ENCODE results near the gene MET. TPM values are rescaled to one million over a fixed set of nuclear protein-coding genes. Genes with fewer than 3 reads are reported as not detected.
"Not testable (repeated sequence)": the region's sequence is repeated elsewhere in the genome, so short reads cannot be mapped to it uniquely, and the experiment has no call there.

The MET gene
- total and polyA plus RNA-seq, 10 donors = 0.68 to 28.8 (median 19.1) TPM

- H3K4me3 ChIP-seq = no peak overlapping the region
- H3K4me1 ChIP-seq = no peaks in the 10 kb centered on the region
- H3K27me3 ChIP-seq (replicated peaks in 1 of 7) = no peaks in the 10 kb centered on the region
- no peak for DNase-seq
- no peaks in the 10 kb centered on the region for H3K9me3 ChIP-seq
- intact Hi-C loops (cut with DNase I; ENCODE audit: low total_unique reads) = loop anchor here (10.0 kb wide), 1 partner anchor 558 kb away; no protein-coding TSS in a partner anchor
- H3K36me3 ChIP-seq = no peaks in the 10 kb centered on the region
- TF ChIP-seq, protein P1, sequence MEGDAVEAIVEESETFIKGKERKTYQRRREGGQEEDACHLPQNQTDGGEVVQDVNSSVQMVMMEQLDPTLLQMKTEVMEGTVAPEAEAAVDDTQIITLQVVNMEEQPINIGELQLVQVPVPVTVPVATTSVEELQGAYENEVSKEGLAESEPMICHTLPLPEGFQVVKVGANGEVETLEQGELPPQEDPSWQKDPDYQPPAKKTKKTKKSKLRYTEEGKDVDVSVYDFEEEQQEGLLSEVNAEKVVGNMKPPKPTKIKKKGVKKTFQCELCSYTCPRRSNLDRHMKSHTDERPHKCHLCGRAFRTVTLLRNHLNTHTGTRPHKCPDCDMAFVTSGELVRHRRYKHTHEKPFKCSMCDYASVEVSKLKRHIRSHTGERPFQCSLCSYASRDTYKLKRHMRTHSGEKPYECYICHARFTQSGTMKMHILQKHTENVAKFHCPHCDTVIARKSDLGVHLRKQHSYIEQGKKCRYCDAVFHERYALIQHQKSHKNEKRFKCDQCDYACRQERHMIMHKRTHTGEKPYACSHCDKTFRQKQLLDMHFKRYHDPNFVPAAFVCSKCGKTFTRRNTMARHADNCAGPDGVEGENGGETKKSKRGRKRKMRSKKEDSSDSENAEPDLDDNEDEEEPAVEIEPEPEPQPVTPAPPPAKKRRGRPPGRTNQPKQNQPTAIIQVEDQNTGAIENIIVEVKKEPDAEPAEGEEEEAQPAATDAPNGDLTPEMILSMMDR (IDR thresholded peaks at IDR 0.05 in 8 of 11, conservative IDR thresholded peaks at IDR 0.05 in 3 of 11) = no peak
- TF ChIP-seq POLR2AphosphoS5 (IDR thresholded peaks at IDR 0.05) (no peak), POLR2A (IDR thresholded peaks at IDR 0.05) (no peak)
- WGBS, 5 donors = 62 to 78% (median 70%) methylated on average over 2 of the region's 2 CpGs
- H3K27ac ChIP-seq = no peak overlapping the region
These were observed 140.9 kb downstream of the MET start for GRCh38 chr7:116812860-116813259.

GRCh38 chr7:116813371-116813770 is 141.4 kb downstream of the MET start:
- 84 to 97% (median 90%) methylated on average over 3 of the region's 3 CpGs for WGBS, 5 donors
- intact Hi-C loops (cut with DNase I; ENCODE audit: low total_unique reads) = loop anchor here (10.0 kb wide), 1 partner anchor 559 kb away; no protein-coding TSS in a partner anchor
- not testable (repeated sequence) for H3K9me3 ChIP-seq

GRCh38 chr7:116815041-116815440 is 143.0 kb downstream of the MET start:
- intact Hi-C loops (cut with DNase I; ENCODE audit: low total_unique reads) = loop anchor here (10.0 kb wide), 1 partner anchor 560 kb away; no protein-coding TSS in a partner anchor

More at GRCh38 chr7:116813371-116813770, 141.4 kb downstream of the MET start:
- H3K27me3 ChIP-seq (replicated peaks in 1 of 7); H3K36me3 ChIP-seq; H3K4me1 ChIP-seq; H3K27ac ChIP-seq; DNase-seq; H3K4me3 ChIP-seq: not testable (repeated sequence)

GRCh38 chr7:116820149-116820548 is 148.2 kb downstream of the MET start:
- no peak overlapping the region for H3K27ac ChIP-seq
- TF ChIP-seq, protein P1 (IDR thresholded peaks at IDR 0.05 in 8 of 11, conservative IDR thresholded peaks at IDR 0.05 in 3 of 11) = no peak
- TF ChIP-seq POLR2AphosphoS5 (IDR thresholded peaks at IDR 0.05) (no peak), POLR2A (IDR thresholded peaks at IDR 0.05) (no peak)
- no peaks in the 10 kb centered on the region for H3K36me3 ChIP-seq
- 89 to 98% (median 95%) methylated on average over 3 of the region's 3 CpGs for WGBS, 5 donors
- H3K4me1 ChIP-seq = no peaks in the 10 kb centered on the region
- DNase-seq = no peak
- H3K9me3 ChIP-seq = peaks cover 0 to 3% (median 0%) of the 10 kb centered on the region in 8 donors
- intact Hi-C loops (cut with DNase I; ENCODE audit: low total_unique reads) = no loop called here
- H3K27me3 ChIP-seq (replicated peaks in 1 of 7) = no peaks in the 10 kb centered on the region
- H3K4me3 ChIP-seq = no peak overlapping the region

More at GRCh38 chr7:116815041-116815440, 143.0 kb downstream of the MET start:
- Histone ChIP-seq H3K4me1 (no peaks in the 10 kb centered on the region), H3K27ac (no peak overlapping the region), H3K9me3 (no peaks in the 10 kb centered on the region), H3K27me3 (replicated peaks in 1 of 7) (no peaks in the 10 kb centered on the region), H3K4me3 (no peak overlapping the region), H3K36me3 (no peaks in the 10 kb centered on the region)
- no peak for DNase-seq
- 55 to 72% (median 71%) methylated on average over 3 of the region's 3 CpGs for WGBS, 5 donors
- TF ChIP-seq POLR2AphosphoS5 (IDR thresholded peaks at IDR 0.05) (no peak), POLR2A (IDR thresholded peaks at IDR 0.05) (no peak)
- TF ChIP-seq, protein P1 (IDR thresholded peaks at IDR 0.05 in 8 of 11, conservative IDR thresholded peaks at IDR 0.05 in 3 of 11) = no peak

DNA sequence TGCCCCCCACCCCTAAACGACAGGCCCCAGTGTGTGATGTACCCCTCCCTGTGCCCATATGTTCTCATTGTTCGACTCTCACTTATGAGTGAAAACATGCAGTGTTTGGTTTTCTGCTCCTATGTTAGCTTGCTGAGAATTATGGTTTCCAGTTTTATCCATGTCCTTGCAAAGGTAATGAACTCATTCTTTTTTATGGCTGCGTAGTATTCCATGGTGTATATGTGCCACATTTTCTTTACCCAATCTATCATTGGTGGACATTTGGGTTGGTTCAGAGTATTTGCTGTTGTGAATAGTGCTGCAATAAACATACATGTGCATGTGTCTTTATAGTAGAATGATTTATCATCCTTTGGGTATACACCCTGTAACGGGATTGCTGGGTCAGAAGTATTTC is 149.7 kb downstream of the MET start:
- DNase-seq; H3K36me3 ChIP-seq; H3K4me1 ChIP-seq; H3K4me3 ChIP-seq; intact Hi-C loops (cut with DNase I; ENCODE audit: low total_unique reads); H3K27me3 ChIP-seq (replicated peaks in 1 of 7); H3K27ac ChIP-seq; H3K9me3 ChIP-seq: not testable (repeated sequence)
- 93 to 99% (median 97%) methylated on average over 4 of the region's 4 CpGs for WGBS, 5 donors
